ENCODE data around the gene RAB3IL1. TPM values are rescaled to one million over a fixed set of nuclear protein-coding genes. Genes with fewer than 3 reads are reported as not detected.

The RAB3IL1 gene
- total and polyA plus RNA-seq, 9 of the 15 experiments (the other 6 are each of a cell fraction or from before 2014, with no cell fraction given): 0.15 to 42.6 (median 15.5) TPM

DNA sequence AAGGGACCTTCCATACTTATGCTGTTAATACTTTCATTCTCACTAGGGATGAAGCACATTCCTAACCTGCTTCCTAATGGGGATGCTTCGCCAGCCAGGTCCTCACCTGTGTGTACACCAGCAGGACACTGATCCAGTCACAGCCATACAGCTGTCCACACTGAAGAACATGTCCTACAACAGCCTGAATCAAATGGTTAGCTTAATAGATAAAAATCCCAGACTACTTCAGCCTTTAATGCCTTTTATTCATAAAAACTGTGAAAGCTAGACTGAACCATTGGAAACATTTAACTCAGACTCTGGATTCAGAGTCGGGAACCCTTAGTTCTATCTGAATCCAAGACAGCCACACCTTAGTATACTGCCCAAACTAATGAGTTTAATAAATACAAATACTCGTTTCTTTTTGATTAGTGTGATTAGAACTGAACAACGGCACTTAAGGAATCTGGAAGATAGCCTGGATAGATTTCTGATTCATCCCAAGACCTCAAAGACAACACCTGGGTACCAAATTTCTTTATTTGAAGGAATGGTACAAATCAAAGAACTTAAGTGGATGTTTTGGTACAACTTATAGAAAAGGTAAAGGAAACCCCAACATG lies 46.8 kb upstream of the RAB3IL1 start (continued):
- TF ChIP-seq, protein P1, sequence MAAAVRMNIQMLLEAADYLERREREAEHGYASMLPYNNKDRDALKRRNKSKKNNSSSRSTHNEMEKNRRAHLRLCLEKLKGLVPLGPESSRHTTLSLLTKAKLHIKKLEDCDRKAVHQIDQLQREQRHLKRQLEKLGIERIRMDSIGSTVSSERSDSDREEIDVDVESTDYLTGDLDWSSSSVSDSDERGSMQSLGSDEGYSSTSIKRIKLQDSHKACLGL (CRISPR knock-in tag; IDR thresholded peaks at IDR 0.05; ENCODE audit: borderline replicate concordance, poor library complexity, severe bottlenecking): no peak
- TF ChIP-seq BRF1 (IDR thresholded peaks at IDR 0.05; ENCODE audit: borderline replicate concordance, extremely low read depth, insufficient read length): no peak
- no peak for TF ChIP-seq JUN (IDR thresholded peaks at IDR 0.05; ENCODE audit: borderline replicate concordance, low read depth, low read length)
- TF ChIP-seq JUN (CRISPR knock-in tag; IDR thresholded peaks at IDR 0.05; ENCODE audit: borderline replicate concordance): no peak
- TF ChIP-seq, protein P2, sequence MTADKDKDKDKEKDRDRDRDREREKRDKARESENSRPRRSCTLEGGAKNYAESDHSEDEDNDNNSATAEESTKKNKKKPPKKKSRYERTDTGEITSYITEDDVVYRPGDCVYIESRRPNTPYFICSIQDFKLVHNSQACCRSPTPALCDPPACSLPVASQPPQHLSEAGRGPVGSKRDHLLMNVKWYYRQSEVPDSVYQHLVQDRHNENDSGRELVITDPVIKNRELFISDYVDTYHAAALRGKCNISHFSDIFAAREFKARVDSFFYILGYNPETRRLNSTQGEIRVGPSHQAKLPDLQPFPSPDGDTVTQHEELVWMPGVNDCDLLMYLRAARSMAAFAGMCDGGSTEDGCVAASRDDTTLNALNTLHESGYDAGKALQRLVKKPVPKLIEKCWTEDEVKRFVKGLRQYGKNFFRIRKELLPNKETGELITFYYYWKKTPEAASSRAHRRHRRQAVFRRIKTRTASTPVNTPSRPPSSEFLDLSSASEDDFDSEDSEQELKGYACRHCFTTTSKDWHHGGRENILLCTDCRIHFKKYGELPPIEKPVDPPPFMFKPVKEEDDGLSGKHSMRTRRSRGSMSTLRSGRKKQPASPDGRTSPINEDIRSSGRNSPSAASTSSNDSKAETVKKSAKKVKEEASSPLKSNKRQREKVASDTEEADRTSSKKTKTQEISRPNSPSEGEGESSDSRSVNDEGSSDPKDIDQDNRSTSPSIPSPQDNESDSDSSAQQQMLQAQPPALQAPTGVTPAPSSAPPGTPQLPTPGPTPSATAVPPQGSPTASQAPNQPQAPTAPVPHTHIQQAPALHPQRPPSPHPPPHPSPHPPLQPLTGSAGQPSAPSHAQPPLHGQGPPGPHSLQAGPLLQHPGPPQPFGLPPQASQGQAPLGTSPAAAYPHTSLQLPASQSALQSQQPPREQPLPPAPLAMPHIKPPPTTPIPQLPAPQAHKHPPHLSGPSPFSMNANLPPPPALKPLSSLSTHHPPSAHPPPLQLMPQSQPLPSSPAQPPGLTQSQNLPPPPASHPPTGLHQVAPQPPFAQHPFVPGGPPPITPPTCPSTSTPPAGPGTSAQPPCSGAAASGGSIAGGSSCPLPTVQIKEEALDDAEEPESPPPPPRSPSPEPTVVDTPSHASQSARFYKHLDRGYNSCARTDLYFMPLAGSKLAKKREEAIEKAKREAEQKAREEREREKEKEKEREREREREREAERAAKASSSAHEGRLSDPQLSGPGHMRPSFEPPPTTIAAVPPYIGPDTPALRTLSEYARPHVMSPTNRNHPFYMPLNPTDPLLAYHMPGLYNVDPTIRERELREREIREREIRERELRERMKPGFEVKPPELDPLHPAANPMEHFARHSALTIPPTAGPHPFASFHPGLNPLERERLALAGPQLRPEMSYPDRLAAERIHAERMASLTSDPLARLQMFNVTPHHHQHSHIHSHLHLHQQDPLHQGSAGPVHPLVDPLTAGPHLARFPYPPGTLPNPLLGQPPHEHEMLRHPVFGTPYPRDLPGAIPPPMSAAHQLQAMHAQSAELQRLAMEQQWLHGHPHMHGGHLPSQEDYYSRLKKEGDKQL (CRISPR knock-in tag; IDR thresholded peaks at IDR 0.05; ENCODE audit: borderline replicate concordance): 0 out of 2 replicates have a peak, but pooled peaks have one; percentile 1
- TF ChIP-seq, protein P3, sequence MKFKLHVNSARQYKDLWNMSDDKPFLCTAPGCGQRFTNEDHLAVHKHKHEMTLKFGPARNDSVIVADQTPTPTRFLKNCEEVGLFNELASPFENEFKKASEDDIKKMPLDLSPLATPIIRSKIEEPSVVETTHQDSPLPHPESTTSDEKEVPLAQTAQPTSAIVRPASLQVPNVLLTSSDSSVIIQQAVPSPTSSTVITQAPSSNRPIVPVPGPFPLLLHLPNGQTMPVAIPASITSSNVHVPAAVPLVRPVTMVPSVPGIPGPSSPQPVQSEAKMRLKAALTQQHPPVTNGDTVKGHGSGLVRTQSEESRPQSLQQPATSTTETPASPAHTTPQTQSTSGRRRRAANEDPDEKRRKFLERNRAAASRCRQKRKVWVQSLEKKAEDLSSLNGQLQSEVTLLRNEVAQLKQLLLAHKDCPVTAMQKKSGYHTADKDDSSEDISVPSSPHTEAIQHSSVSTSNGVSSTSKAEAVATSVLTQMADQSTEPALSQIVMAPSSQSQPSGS (CRISPR knock-in tag; IDR thresholded peaks at IDR 0.05): no peak
- no peak for TF ChIP-seq TCF7L2 (IDR thresholded peaks at IDR 0.05; ENCODE audit: low read depth, low read length)
- no peak for TF ChIP-seq CHD2 (IDR thresholded peaks at IDR 0.05; ENCODE audit: low read depth, low read length)
- peak; percentile 67; the same call in 1 of the 2 replicates for TF ChIP-seq ZNF253 (CRISPR knock-in tag; conservative IDR thresholded peaks at IDR 0.05)
- TF ChIP-seq ZNF143 (CRISPR knock-in tag; IDR thresholded peaks at IDR 0.05): no peak
- no peak for TF ChIP-seq SAP30 (IDR thresholded peaks at IDR 0.05; ENCODE audit: borderline replicate concordance, insufficient read depth, low read depth, low read length, poor library complexity, severe bottlenecking)
- no peak for TF ChIP-seq CCAR2 (IDR thresholded peaks at IDR 0.05; ENCODE audit: low read depth, low read length)
- TF ChIP-seq MYC (IDR thresholded peaks at IDR 0.05; ENCODE audit: low read depth, low read length): no peak
- peak; percentile 75; the same call in 1 of the 2 replicates for TF ChIP-seq MYC (CRISPR knock-in tag; IDR thresholded peaks at IDR 0.05; ENCODE audit: borderline replicate concordance, low read depth)
- peak; percentile 59 for TF ChIP-seq CCNT2 (IDR thresholded peaks at IDR 0.05; ENCODE audit: borderline replicate concordance, extremely low read depth, insufficient read length, low read depth, low read length)
- TF ChIP-seq FOXJ3 (CRISPR knock-in tag; IDR thresholded peaks at IDR 0.05): no peak
- TF ChIP-seq, protein P4, sequence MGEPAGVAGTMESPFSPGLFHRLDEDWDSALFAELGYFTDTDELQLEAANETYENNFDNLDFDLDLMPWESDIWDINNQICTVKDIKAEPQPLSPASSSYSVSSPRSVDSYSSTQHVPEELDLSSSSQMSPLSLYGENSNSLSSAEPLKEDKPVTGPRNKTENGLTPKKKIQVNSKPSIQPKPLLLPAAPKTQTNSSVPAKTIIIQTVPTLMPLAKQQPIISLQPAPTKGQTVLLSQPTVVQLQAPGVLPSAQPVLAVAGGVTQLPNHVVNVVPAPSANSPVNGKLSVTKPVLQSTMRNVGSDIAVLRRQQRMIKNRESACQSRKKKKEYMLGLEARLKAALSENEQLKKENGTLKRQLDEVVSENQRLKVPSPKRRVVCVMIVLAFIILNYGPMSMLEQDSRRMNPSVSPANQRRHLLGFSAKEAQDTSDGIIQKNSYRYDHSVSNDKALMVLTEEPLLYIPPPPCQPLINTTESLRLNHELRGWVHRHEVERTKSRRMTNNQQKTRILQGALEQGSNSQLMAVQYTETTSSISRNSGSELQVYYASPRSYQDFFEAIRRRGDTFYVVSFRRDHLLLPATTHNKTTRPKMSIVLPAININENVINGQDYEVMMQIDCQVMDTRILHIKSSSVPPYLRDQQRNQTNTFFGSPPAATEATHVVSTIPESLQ (CRISPR knock-in tag; IDR thresholded peaks at IDR 0.05): no peak
- TF ChIP-seq PML (IDR thresholded peaks at IDR 0.05; ENCODE audit: low read length): 0 out of 2 replicates have a peak, but pooled peaks have one; percentile 18

Data from K562 (cell line).